ENCODE data around the gene SAP30.

DNA sequence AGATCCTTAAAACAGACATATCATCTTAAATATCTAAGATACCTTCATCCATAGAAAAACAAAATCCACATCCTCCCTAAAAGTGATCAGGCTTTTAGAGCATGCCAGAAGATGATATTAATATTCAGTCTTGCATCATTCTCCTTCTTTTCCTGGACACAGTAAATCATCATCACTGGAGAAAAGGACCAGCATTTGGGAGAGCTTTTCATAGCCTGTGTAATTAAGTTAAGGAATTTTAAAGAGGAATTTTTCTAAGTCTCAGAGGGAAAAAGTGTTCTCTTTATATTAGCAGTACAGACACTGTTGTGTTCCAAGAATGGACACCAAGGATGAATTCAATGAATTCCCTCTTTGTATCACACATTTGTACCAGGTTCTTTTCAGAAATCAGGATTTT, 27.5 kb downstream of the SAP30 start:
- TF ChIP-seq CTCF (IDR thresholded peaks at IDR 0.05 in 2 of 3, conservative IDR thresholded peaks at IDR 0.05 in 1 of 3; ENCODE audit: control insufficient read depth in 2 of 3, extremely low read depth in 1 of 3, insufficient read depth in 1 of 3, low read depth in 3 of 3, low read length in 3 of 3) (no peak), ZBTB40 (IDR thresholded peaks at IDR 0.05; ENCODE audit: borderline replicate concordance) (no peak), POLR2A (IDR thresholded peaks at IDR 0.05; ENCODE audit: low read depth, low read length) (no peak), POLR2AphosphoS5 (IDR thresholded peaks at IDR 0.05; ENCODE audit: low read length) (no peak), USF2 (IDR thresholded peaks at IDR 0.05; ENCODE audit: borderline replicate concordance, low read depth, low read length) (no peak), EP300 (IDR thresholded peaks at IDR 0.05; ENCODE audit: borderline replicate concordance in 1 of 2, control insufficient read depth in 1 of 2, low read depth in 2 of 2, low read length in 2 of 2) (no peak)
- TF ChIP-seq, protein P1, sequence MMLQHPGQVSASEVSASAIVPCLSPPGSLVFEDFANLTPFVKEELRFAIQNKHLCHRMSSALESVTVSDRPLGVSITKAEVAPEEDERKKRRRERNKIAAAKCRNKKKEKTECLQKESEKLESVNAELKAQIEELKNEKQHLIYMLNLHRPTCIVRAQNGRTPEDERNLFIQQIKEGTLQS (IDR thresholded peaks at IDR 0.05; ENCODE audit: borderline replicate concordance, extremely low read depth, low read depth, low read length) = no peak
- TF ChIP-seq, protein P2, sequence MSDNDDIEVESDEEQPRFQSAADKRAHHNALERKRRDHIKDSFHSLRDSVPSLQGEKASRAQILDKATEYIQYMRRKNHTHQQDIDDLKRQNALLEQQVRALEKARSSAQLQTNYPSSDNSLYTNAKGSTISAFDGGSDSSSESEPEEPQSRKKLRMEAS (IDR thresholded peaks at IDR 0.05; ENCODE audit: low read depth, low read length) = no peak
- TF ChIP-seq, protein P3, sequence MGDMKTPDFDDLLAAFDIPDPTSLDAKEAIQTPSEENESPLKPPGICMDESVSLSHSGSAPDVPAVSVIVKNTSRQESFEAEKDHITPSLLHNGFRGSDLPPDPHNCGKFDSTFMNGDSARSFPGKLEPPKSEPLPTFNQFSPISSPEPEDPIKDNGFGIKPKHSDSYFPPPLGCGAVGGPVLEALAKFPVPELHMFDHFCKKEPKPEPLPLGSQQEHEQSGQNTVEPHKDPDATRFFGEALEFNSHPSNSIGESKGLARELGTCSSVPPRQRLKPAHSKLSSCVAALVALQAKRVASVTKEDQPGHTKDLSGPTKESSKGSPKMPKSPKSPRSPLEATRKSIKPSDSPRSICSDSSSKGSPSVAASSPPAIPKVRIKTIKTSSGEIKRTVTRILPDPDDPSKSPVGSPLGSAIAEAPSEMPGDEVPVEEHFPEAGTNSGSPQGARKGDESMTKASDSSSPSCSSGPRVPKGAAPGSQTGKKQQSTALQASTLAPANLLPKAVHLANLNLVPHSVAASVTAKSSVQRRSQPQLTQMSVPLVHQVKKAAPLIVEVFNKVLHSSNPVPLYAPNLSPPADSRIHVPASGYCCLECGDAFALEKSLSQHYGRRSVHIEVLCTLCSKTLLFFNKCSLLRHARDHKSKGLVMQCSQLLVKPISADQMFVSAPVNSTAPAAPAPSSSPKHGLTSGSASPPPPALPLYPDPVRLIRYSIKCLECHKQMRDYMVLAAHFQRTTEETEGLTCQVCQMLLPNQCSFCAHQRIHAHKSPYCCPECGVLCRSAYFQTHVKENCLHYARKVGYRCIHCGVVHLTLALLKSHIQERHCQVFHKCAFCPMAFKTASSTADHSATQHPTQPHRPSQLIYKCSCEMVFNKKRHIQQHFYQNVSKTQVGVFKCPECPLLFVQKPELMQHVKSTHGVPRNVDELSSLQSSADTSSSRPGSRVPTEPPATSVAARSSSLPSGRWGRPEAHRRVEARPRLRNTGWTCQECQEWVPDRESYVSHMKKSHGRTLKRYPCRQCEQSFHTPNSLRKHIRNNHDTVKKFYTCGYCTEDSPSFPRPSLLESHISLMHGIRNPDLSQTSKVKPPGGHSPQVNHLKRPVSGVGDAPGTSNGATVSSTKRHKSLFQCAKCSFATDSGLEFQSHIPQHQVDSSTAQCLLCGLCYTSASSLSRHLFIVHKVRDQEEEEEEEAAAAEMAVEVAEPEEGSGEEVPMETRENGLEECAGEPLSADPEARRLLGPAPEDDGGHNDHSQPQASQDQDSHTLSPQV (IDR thresholded peaks at IDR 0.05) = no peak
